ENCODE data around the gene COBLL1.

COBLL1 gene

GRCh38 chr2:164816046-164816445 lies 25.6 kb downstream of the COBLL1 start:
- Mint-ChIP-seq H3K4me1 (ENCODE audit: low read depth) (no peaks in the 10 kb centered on the region), H3K27ac (no peak overlapping the region), H3K27me3 (no peaks in the 10 kb centered on the region), H3K9me3 (no peaks in the 10 kb centered on the region), H3K36me3 (ENCODE audit: low read depth) (no peaks in the 10 kb centered on the region), H3K4me3 (no peak overlapping the region)
- no peak for DNase-seq

- Mint-ChIP-seq H3K4me1 (ENCODE audit: low read depth) (no peaks in the 10 kb centered on the region), H3K4me3 (no peak overlapping the region), H3K27ac (no peak overlapping the region), H3K36me3 (ENCODE audit: low read depth) (no peaks in the 10 kb centered on the region), H3K27me3 (no peaks in the 10 kb centered on the region), H3K9me3 (no peaks in the 10 kb centered on the region)
- DNase-seq, result no peak
These were observed 26.4 kb downstream of the COBLL1 start for GRCh38 chr2:164815071-164815793.

GRCh38 chr2:164813535-164813934 lies 28.1 kb downstream of the COBLL1 start:
- no peaks in the 10 kb centered on the region for H3K36me3 Mint-ChIP-seq (ENCODE audit: low read depth)
- no peaks in the 10 kb centered on the region for H3K9me3 Mint-ChIP-seq
- no peak overlapping the region for H3K4me3 Mint-ChIP-seq
- DNase-seq, result no peak
- no peak overlapping the region for H3K27ac Mint-ChIP-seq
- no peaks in the 10 kb centered on the region for H3K4me1 Mint-ChIP-seq (ENCODE audit: low read depth)
- no peaks in the 10 kb centered on the region for H3K27me3 Mint-ChIP-seq

GRCh38 chr2:164812378-164812777 lies 29.2 kb downstream of the COBLL1 start:
- no peaks in the 10 kb centered on the region for H3K27me3 Mint-ChIP-seq
- no peak overlapping the region for H3K4me3 Mint-ChIP-seq
- H3K36me3 Mint-ChIP-seq (ENCODE audit: low read depth), result no peaks in the 10 kb centered on the region
- no peaks in the 10 kb centered on the region for H3K4me1 Mint-ChIP-seq (ENCODE audit: low read depth)
- H3K9me3 Mint-ChIP-seq, result no peaks in the 10 kb centered on the region
- no peak for DNase-seq
- no peak overlapping the region for H3K27ac Mint-ChIP-seq

- Mint-ChIP-seq H3K27ac (no peak overlapping the region), H3K9me3 (no peaks in the 10 kb centered on the region), H3K4me1 (ENCODE audit: low read depth) (no peaks in the 10 kb centered on the region), H3K27me3 (no peaks in the 10 kb centered on the region), H3K4me3 (no peak overlapping the region), H3K36me3 (ENCODE audit: low read depth) (no peaks in the 10 kb centered on the region)
- DNase-seq, result no peak
These were observed 29.8 kb downstream of the COBLL1 start for GRCh38 chr2:164811819-164812218.

- H3K27ac Mint-ChIP-seq, result no peak overlapping the region
- no peaks in the 10 kb centered on the region for H3K4me1 Mint-ChIP-seq (ENCODE audit: low read depth)
- no peak overlapping the region for H3K4me3 Mint-ChIP-seq
- H3K9me3 Mint-ChIP-seq, result no peaks in the 10 kb centered on the region
- no peak for DNase-seq
- no peaks in the 10 kb centered on the region for H3K36me3 Mint-ChIP-seq (ENCODE audit: low read depth)
- no peaks in the 10 kb centered on the region for H3K27me3 Mint-ChIP-seq
These were observed 30.8 kb downstream of the COBLL1 start for GRCh38 chr2:164810843-164811242.

- Mint-ChIP-seq H3K9me3 (no peaks in the 10 kb centered on the region), H3K36me3 (ENCODE audit: low read depth) (no peaks in the 10 kb centered on the region), H3K4me3 (no peak overlapping the region), H3K4me1 (ENCODE audit: low read depth) (no peaks in the 10 kb centered on the region), H3K27ac (no peak overlapping the region), H3K27me3 (no peaks in the 10 kb centered on the region)
- no peak for DNase-seq
These were observed 32.8 kb downstream of the COBLL1 start for GRCh38 chr2:164808776-164809175.

GRCh38 chr2:164803776-164804466 lies 37.7 kb downstream of the COBLL1 start:
- peaks cover 1% of the 10 kb centered on the region for H3K4me1 Mint-ChIP-seq (ENCODE audit: low read depth)
- no peak overlapping the region for H3K27ac Mint-ChIP-seq
- H3K4me3 Mint-ChIP-seq, result no peak overlapping the region
- H3K27me3 Mint-ChIP-seq, result no peaks in the 10 kb centered on the region
- H3K9me3 Mint-ChIP-seq, result no peaks in the 10 kb centered on the region
- no peak for DNase-seq
- H3K36me3 Mint-ChIP-seq (ENCODE audit: low read depth), result no peaks in the 10 kb centered on the region

- peaks cover 1% of the 10 kb centered on the region for H3K4me1 Mint-ChIP-seq (ENCODE audit: low read depth)
- no peaks in the 10 kb centered on the region for H3K36me3 Mint-ChIP-seq (ENCODE audit: low read depth)
- DNase-seq, result no peak
- no peaks in the 10 kb centered on the region for H3K27me3 Mint-ChIP-seq
- no peak overlapping the region for H3K4me3 Mint-ChIP-seq
- no peaks in the 10 kb centered on the region for H3K9me3 Mint-ChIP-seq
- H3K27ac Mint-ChIP-seq, result no peak overlapping the region
These were observed 39.4 kb downstream of the COBLL1 start for GRCh38 chr2:164802095-164802707.

- Mint-ChIP-seq H3K9me3 (no peaks in the 10 kb centered on the region), H3K4me3 (no peak overlapping the region), H3K4me1 (ENCODE audit: low read depth) (peaks cover 1% of the 10 kb centered on the region), H3K27me3 (no peaks in the 10 kb centered on the region), H3K36me3 (ENCODE audit: low read depth) (no peaks in the 10 kb centered on the region), H3K27ac (no peak overlapping the region)
- DNase-seq, result no peak
These were observed 41.1 kb downstream of the COBLL1 start for GRCh38 chr2:164800572-164800971.

- H3K4me3 Mint-ChIP-seq, result no peak overlapping the region
- H3K27me3 Mint-ChIP-seq, result no peaks in the 10 kb centered on the region
- no peak for DNase-seq
- no peaks in the 10 kb centered on the region for H3K36me3 Mint-ChIP-seq (ENCODE audit: low read depth)
- H3K4me1 Mint-ChIP-seq (ENCODE audit: low read depth), result peaks cover 1% of the 10 kb centered on the region
- no peak overlapping the region for H3K27ac Mint-ChIP-seq
- H3K9me3 Mint-ChIP-seq, result no peaks in the 10 kb centered on the region
These were observed 44.0 kb downstream of the COBLL1 start for GRCh38 chr2:164797627-164798026.

- DNase-seq, result no peak
- Mint-ChIP-seq H3K4me3 (no peak overlapping the region), H3K27me3 (no peaks in the 10 kb centered on the region), H3K36me3 (ENCODE audit: low read depth) (no peaks in the 10 kb centered on the region), H3K9me3 (no peaks in the 10 kb centered on the region), H3K27ac (no peak overlapping the region), H3K4me1 (ENCODE audit: low read depth) (no peaks in the 10 kb centered on the region)
These were observed 44.6 kb downstream of the COBLL1 start for GRCh38 chr2:164796999-164797398.

- H3K27me3 Mint-ChIP-seq, result no peaks in the 10 kb centered on the region
- no peak for DNase-seq
- no peak overlapping the region for H3K4me3 Mint-ChIP-seq
- no peak overlapping the region for H3K27ac Mint-ChIP-seq
- no peaks in the 10 kb centered on the region for H3K36me3 Mint-ChIP-seq (ENCODE audit: low read depth)
- H3K9me3 Mint-ChIP-seq, result no peaks in the 10 kb centered on the region
- H3K4me1 Mint-ChIP-seq (ENCODE audit: low read depth), result no peaks in the 10 kb centered on the region
These were observed 47.0 kb downstream of the COBLL1 start for GRCh38 chr2:164794432-164795231.

- no peak for DNase-seq
- H3K4me1 Mint-ChIP-seq (ENCODE audit: low read depth), result no peaks in the 10 kb centered on the region
- no peaks in the 10 kb centered on the region for H3K9me3 Mint-ChIP-seq
- H3K27me3 Mint-ChIP-seq, result no peaks in the 10 kb centered on the region
- H3K4me3 Mint-ChIP-seq, result no peak overlapping the region
- H3K36me3 Mint-ChIP-seq (ENCODE audit: low read depth), result no peaks in the 10 kb centered on the region
- no peak overlapping the region for H3K27ac Mint-ChIP-seq
These were observed 47.6 kb downstream of the COBLL1 start for GRCh38 chr2:164794016-164794415.

Measured in activated T-cell treated with anti-CD3 and anti-CD28 coated beads, Interleukin-2, amount 50 U/mL, for 24 hours (primary cell).